ENCODE measurements around the gene SURF6.
"Not testable (repeated sequence)": the region's sequence is repeated elsewhere in the genome, so short reads cannot be mapped to it uniquely, and the experiment has no call there.

The SURF6 gene

DNA sequence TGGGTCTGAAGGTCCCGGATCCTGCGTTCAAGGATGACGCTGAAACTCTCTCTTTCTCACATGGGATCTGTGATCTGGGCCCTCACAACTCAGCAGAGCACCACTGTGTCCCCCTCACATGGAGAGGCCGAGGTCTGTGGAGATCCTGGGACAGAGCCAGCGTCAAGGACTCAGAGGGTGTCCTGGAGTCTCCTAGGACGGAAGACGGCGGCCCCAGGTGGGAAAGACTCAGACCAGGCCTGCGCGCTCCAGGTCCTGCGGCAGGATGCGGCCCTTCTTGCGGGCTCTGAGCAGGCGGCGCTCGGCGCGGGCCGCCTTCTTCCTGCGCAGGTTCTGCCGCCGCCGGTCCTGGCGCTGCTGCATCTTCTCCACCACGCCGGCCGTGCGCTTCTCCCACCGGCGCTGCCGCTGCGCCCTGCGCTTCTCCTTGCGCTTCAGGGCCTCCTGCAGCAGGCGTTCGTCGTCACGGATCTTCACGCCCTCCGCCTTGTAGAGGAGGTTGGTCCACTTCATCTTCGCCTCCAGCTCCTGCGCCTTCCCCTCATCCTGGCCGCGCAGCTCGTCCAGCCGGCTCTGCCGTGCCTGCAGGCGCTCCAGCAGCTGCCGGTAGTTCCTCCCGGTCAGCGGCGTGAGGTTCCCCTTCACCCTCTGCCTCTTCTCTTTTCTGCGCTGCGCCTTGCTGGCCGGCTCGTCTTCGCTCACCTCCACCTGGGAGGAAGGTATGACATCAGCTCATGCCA, 4.2 kb downstream of the SURF6 start:
- Mint-ChIP-seq H3K4me3 (peak overlapping the region in 2 of 3 experiments; percentile 19 to 22), H3K27me3 (ENCODE audit: low read depth) (no peaks in the 10 kb centered on the region), H3K4me1 (peaks cover 14% of the 10 kb centered on the region), H3K36me3 (ENCODE audit: low read depth) (peaks cover 56% of the 10 kb centered on the region), H3K27ac (no peak overlapping the region), H3K9me3 (no peaks in the 10 kb centered on the region)
- no peak for TF ChIP-seq CTCF (IDR thresholded peaks at IDR 0.05; ENCODE audit: unreplicated experiment in 3 of 3)

- Mint-ChIP-seq H3K9me3 (no peaks in the 10 kb centered on the region), H3K4me3 (no peak overlapping the region), H3K4me1 (peaks cover 11% of the 10 kb centered on the region)
These were observed 4.8 kb downstream of the SURF6 start for GRCh38 chr9:133331221-133331620.

DNA sequence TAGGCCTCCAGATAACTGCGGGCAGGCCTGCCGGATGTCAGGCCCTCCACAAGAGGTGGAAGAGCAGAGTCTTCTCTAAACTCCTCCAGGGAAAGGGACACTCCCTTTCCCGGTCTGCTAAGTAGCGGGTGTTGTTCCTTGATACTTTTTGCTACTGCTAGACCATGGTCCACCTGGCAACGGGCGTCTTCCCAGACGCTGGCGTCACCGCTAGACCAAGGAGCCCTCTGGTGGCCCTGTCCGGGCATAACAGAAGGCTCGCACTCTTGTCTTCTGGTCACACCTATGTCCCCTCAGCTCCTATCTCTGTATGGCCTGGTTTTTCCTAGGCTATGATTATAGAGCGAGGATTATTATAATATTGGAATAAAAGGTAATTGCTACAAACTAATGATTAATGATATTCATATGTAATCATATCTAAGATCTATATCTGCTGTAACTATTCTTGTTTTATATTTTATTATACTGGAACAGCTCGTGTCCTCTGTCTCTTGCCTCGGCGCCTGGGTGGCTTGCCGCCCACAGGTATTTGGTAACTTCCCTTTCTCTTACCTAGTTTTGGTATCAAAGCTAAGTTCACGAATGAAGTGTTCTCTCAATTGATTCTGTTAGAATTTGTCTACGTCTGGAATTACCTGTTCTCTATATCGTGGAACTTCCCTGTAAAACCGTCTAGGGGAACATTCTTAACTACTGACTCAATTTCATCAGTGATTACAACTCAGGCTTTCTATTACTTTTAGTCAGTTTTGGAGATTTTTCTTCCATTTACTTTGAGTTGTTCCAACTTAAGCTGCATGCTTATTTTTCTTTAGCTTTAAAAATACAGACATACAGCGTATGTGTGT, 6.5 kb downstream of the SURF6 start:
- not testable (repeated sequence) for H3K4me3 Mint-ChIP-seq; H3K27ac Mint-ChIP-seq; H3K27me3 Mint-ChIP-seq (ENCODE audit: low read depth); H3K9me3 Mint-ChIP-seq; H3K4me1 Mint-ChIP-seq
- peaks cover 58% of the 10 kb centered on the region for H3K36me3 Mint-ChIP-seq (ENCODE audit: low read depth)
- peak; percentile 47 to 64 (median 56) for TF ChIP-seq CTCF (IDR thresholded peaks at IDR 0.05; ENCODE audit: unreplicated experiment in 3 of 3)

More at GRCh38 chr9:133331221-133331620, 4.8 kb downstream of the SURF6 start:
- H3K36me3 Mint-ChIP-seq (ENCODE audit: low read depth) = peaks cover 56% of the 10 kb centered on the region
- no peak for TF ChIP-seq CTCF (IDR thresholded peaks at IDR 0.05; ENCODE audit: unreplicated experiment in 3 of 3)
- H3K27me3 Mint-ChIP-seq (ENCODE audit: low read depth) = no peaks in the 10 kb centered on the region
- H3K27ac Mint-ChIP-seq = no peak overlapping the region

DNA sequence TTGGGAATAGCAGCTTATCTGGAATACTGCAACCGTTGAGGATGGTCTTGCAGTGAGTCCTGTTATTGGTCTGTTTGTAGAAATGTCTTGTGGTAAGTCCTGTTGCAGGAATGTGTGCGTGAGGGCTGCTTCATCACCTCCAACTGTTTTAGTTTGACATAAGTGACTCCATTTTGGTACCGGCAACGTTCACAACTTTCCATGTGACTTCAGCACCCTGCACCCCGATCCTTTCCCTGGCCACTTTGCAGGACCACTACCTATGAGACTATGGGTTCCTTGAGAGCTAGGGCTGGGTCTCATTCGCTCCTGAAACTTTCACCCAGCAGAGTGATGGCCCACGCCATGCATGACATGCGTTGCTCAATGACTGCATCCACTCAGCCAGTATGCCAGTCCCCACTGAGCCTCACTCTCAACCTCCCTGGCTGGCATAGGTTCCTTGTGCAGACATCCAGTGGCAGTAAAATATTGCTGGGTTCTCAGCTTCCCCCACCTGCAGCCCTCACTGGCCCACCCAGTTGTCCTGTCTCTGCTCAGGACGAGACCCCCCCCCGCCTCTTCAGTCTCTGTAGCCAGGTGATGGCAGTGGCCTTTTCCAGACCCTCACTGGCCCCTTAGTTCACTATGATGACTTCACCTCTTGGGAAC, 8.0 kb downstream of the SURF6 start:
- Mint-ChIP-seq H3K4me3 (no peak overlapping the region), H3K27ac (no peak overlapping the region), H3K36me3 (ENCODE audit: low read depth) (peaks cover 52% of the 10 kb centered on the region), H3K27me3 (ENCODE audit: low read depth) (peaks cover 5% of the 10 kb centered on the region), H3K9me3 (peaks cover 10% of the 10 kb centered on the region), H3K4me1 (no peaks in the 10 kb centered on the region)
- TF ChIP-seq CTCF (IDR thresholded peaks at IDR 0.05; ENCODE audit: unreplicated experiment in 3 of 3) = no peak

DNA sequence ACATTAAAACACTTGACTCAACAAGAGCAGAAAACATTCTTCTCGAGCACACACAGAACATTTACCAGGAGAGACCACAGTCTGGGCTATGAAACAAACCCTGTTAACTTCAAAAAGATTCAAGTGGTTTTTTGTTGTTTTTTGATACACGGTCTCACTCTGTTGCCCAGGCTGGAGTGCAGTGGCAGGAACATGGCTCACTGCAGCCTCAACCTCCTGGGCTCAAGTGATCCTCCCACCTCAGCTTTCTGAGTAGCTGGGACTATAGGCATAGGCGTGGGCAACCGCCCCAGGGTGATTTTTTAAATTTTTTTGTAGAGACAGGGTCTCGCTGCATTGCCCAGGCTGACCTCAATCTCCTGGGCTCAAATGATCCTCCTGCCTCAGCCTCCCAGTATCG, 9.0 kb downstream of the SURF6 start:
- H3K27me3 Mint-ChIP-seq (ENCODE audit: low read depth); H3K4me3 Mint-ChIP-seq; H3K27ac Mint-ChIP-seq; H3K4me1 Mint-ChIP-seq: not testable (repeated sequence)
- Mint-ChIP-seq H3K36me3 (ENCODE audit: low read depth) (peaks cover 42% of the 10 kb centered on the region), H3K9me3 (peaks cover 10% of the 10 kb centered on the region)

- peaks cover 23% of the 10 kb centered on the region for H3K36me3 Mint-ChIP-seq (ENCODE audit: low read depth)
- H3K4me1 Mint-ChIP-seq = no peaks in the 10 kb centered on the region
- H3K27me3 Mint-ChIP-seq (ENCODE audit: low read depth) = peaks cover 9% of the 10 kb centered on the region
- peaks cover 10% of the 10 kb centered on the region for H3K9me3 Mint-ChIP-seq
- no peak for TF ChIP-seq CTCF (IDR thresholded peaks at IDR 0.05; ENCODE audit: unreplicated experiment in 3 of 3)
- H3K4me3 Mint-ChIP-seq = no peak overlapping the region
- H3K27ac Mint-ChIP-seq = no peak overlapping the region
These were observed 11.8 kb downstream of the SURF6 start for GRCh38 chr9:133323991-133324703.

Measured in nephron (organoid).